Erythroblast (primary cell): ENCODE results near the gene THUMPD2.

Source experiments
- DNase-seq, 2 experiments: peaks; one replicate each; lab custom pipeline; 2025; lab: John Stamatoyannopoulos, UW
- GATA1 ChIP-seq: IDR thresholded peaks from 2 replicates; pipeline ENCODE4 v1.6.1; 2011; ENCODE audit warnings: low read depth, mild to moderate bottlenecking, control low read depth, low read length, moderate library complexity
- POLR2A ChIP-seq: IDR thresholded peaks from 2 replicates; pipeline ENCODE4 v1.6.1; 2011; ENCODE audit warnings: mild to moderate bottlenecking, low read length

The THUMPD2 gene

DNA sequence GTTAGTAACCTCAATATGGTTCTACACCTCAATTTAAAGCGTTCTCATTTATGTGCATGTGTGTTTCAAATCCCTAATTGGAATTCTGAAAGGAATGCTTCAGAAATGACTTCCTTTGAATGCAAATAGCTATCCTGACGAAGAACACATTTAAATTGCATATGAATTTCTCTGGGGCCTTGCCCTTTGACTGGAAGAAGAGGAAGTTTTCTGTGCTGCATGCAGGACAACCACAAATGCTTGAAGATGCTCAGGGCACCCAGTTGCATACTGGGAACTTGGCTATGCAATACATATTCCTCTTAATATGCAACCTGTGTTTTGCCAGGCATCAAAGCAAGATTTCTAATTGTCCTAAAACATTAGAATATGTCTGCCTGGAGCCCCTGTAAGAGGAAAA lies 58.1 kb downstream of the THUMPD2 start:
- TF ChIP-seq POLR2A (no peak), GATA1 (no peak)
- DNase-seq: no peak

DNA sequence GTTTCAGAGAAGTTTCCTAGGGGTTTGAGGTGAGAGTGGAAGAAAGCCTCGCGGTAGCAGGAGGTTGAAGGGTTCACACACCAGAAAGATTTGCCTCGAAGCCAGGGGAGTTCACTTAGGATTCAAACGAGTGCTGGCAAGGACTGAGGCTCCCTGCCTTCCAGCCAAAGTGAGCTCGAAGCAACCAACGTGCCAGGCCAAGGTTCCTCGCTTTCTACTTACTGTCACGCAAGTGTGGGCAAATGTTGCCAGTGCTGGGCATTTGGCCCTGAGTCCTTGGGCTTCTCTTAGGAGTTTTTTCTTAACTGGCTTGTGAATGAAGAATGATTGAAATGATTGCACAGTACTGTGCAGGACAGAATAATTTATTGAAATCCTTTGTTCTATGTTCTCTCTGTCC lies 59.7 kb downstream of the THUMPD2 start:
- TF ChIP-seq GATA1 (no peak), POLR2A (no peak)
- DNase-seq: no peak

DNA sequence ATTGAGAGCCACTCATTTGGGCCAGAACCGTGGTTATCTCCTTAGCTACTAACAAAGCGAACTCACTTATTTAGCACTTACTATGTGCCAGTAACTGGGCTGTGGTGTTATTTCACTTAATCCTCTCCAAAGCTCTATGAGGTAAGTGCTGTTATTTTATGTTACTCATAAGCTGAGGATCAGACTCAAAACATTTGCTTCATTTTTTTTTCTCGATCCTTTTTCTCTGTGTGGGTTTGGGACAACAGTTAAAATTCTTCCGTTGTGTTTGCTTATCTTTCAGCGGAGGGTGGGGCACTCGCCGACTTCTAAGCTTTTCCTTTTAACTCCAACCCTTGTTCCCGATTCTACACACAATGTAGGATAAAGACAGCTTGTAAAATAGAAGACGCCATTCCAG lies 60.6 kb downstream of the THUMPD2 start:
- no peak for DNase-seq

DNA sequence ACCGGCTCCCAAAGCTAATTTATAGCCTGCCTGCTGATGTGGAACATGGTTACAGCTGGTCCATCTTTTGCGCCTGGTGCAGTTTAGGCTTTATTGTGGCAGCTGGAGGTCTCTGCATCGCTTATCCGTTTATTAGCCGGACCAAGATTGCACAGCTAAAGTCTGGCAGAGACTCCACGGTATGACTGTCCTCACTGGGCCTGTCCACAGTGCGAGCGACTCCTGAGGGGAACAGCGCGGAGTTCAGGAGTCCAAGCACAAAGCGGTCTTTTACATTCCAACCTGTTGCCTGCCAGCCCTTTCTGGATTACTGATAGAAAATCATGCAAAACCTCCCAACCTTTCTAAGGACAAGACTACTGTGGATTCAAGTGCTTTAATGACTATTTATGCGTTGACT lies 62.0 kb downstream of the THUMPD2 start:
- no peak for DNase-seq
- TF ChIP-seq GATA1 (no peak), POLR2A (no peak)

More for the DNA sequence above, 60.6 kb downstream of the THUMPD2 start:
- TF ChIP-seq GATA1 (no peak), POLR2A (no peak)

DNA sequence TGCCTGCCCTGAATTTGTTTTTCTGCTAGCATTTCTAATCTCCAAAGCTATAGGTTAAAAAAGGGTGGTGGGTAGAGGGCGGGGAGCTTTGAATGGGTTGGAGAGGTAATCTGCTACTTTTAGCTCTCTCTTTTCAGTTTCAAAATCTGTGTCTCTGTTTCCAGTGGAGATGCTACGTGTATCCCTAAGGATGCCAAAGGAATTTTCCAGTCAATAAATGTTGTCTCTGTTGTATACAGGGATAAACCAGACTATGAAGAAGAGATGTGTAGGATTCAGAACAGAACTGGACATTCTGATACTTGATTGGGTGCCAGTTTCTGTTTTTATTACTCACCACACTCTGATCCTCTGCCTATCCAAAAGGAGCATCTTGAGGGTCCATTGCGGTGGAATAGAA lies 63.2 kb downstream of the THUMPD2 start:
- TF ChIP-seq GATA1 (no peak), POLR2A (no peak)
- no peak for DNase-seq

DNA sequence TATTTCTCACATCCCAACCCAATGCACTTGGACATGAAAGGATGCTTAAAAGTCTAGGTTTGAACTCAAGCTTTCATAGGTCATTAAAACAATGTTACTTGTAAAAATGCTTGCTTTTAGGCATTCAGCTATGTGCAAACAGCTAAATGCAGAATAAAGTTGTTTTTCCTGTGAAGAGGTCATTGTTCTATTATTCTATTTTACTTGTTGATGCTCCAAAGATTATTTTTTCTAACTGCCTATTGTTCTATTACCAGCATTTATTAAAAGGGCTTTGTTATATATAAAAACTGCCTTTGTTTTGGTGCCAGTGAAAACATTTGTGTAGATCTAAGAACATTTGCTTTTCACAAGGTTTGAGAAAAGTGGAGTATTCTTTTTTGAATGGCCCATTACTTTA lies 64.0 kb downstream of the THUMPD2 start:
- DNase-seq: no peak
- TF ChIP-seq GATA1: no peak
- no peak for TF ChIP-seq POLR2A

DNA sequence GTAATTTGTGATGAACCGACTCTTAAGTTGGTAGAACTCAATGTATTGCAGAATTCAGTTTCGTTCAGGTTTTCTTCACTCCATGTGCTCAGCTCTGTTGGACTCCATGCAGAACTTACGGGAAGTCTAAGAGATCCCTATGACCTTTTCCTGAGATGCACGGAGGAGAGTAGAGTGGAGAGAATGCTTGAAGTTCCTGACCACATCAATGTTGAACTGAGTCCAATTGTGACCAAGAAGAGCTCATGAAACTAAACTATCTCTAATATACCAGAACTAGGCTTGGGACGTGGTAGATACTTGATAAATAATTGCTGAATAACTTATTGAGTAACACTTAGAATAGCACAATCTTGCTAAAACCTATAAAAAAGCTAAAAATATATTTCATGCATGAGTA lies 66.1 kb downstream of the THUMPD2 start:
- no peak for DNase-seq
- TF ChIP-seq POLR2A (no peak), GATA1 (no peak)

DNA sequence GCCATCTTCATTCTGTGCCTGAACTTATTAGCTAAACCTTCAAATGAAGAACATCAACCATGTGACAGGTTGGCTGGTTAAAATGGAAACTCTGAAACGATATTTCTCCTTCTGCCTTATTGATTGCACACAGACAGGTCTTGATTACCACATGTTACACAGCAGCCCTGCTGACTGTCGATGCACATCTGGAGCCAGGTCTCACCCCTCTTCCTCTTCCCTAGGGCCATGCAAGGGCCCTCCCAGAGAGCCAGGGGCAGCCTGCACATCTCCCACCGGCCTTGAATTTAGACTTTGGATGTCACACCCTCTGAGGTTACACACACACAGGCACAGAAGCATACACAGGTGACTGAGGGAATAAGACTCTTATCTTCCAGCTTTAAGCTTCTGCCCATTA lies 68.3 kb downstream of the THUMPD2 start:
- TF ChIP-seq GATA1 (no peak), POLR2A (no peak)
- no peak for DNase-seq

DNA sequence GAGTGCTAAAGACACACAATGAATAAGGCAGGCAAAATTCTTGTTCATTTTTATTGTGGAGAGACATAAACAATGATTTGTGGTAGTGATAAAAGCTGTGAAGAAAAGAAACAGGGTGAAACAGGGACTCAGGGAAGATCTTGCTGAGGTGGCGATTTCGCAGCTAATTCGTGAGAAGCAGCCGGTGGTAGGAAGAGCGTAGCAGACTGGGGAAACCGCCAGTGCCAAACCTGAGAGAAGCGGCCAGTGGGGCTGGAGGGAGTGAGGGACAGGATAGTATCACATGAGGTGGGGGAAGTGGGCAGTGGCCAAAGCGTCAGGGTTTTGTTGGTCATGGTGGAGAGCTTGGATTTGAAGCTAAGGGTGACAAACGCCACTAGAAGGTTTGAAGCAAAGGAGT lies 71.1 kb downstream of the THUMPD2 start:
- no peak for DNase-seq
- TF ChIP-seq GATA1: no peak
- TF ChIP-seq POLR2A: no peak

DNA sequence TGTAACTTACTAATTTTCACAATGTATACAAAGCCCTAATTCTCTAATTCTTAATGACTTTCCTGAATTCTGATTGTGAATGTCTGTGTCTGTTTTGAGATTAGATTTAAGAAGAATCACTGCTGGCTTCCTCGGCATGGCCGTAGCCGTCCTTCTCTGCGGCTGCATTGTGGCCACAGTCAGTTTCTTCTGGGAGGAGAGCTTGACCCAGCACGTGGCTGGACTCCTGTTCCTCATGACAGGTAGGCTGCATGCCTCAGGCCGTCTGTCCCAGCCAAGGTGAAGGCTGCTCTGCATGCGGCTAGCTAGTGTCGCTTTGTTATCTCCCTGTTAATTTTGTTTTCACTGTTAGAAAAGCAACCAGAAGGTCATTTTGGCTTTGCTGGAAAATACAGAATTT lies 72.1 kb downstream of the THUMPD2 start:
- no peak for DNase-seq

DNA sequence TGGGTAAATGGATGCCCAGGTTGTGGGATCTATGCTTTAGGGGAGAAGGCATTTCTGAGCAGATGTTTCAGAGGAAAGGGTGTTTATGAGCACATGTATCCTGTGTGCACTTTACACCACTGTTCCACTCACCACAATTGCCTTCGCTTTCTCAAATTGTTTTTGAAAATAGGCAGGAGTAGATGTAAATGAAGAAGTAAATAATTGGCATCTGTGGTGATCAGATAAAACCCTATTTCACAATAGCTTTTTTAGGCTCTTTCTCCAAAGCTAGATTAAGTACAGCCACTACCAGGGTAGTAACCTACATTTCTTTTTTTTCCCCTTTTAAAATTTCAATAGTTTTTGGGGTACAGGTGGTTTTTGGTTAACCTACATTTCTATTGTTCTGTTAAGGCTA lies 72.7 kb downstream of the THUMPD2 start:
- no peak for TF ChIP-seq POLR2A
- no peak for TF ChIP-seq GATA1
- DNase-seq: no peak

More for the DNA sequence above, 72.1 kb downstream of the THUMPD2 start:
- no peak for TF ChIP-seq POLR2A
- TF ChIP-seq GATA1: no peak

DNA sequence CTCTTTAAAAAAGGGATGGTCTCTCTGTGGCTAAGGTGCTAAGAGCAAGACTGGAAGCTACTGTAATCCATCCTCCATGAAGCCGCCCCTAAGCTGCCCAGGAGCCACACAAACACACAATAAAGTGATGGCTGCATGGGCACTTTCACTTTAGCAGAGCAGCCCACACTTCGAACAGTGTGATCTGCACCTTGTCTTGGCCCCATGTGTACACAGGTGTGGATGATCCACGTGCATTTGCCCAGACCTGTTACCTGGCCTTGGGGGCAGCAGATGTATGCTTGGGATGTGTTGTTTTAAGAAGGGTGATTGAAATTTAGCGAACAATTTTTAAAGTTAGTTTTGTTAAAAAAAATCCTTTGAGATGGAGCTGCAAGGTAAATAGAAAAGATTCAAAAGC lies 73.4 kb downstream of the THUMPD2 start:
- no peak for DNase-seq
- TF ChIP-seq POLR2A (no peak), GATA1 (no peak)

DNA sequence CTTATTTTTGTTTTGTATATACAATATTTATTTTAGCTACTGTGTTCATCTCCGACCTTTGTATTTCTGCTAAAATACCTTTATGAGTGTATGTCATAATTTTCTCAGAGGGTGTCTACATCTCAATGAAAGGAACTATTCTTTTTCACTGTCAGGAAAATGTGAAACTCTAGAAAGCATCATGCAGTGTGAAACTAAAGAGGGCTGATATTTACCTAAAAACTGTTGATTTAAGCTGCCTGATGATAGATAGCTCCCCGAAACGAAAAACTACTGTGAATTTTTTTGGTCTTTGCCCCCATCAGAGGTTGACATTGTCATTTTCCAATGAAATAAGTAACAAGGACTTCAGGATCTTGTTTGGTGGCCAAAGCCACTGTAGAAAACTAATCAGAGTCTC lies 74.5 kb downstream of the THUMPD2 start:
- TF ChIP-seq POLR2A: no peak
- TF ChIP-seq GATA1: no peak
- DNase-seq: no peak

DNA sequence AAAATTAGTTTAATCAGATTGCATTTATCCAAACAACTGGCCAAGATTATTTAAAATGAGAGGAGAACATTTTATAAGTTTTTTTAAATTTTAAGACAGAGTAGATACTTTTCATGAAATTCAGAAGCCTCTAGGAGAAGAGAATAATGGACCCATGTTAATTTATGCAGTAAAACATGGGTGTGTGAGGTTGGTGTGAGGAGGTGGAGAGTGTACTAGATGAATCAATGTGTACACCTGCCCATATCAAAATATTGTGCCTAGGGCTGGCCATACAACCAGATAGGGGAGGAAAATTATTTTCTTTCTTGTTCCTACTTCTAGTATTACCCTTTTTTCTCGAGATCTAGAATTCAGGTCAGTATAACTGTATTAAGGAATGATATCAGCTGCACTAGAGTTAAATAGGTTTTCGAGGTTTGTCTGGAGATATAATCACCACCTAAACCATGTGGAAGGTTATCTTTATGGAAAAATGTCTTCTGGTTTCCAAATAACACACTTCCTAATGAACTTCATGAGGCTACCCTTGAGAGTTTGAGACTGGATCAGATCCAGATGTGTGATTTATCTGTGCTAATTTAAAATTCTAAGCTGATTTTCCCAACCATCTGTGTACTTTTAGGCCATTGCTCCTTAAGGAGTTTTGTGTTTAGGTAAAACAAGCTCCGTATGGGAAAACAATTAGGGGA lies 75.7 kb downstream of the THUMPD2 start:
- TF ChIP-seq GATA1 (no peak), POLR2A (no peak)
- no peak for DNase-seq

DNA sequence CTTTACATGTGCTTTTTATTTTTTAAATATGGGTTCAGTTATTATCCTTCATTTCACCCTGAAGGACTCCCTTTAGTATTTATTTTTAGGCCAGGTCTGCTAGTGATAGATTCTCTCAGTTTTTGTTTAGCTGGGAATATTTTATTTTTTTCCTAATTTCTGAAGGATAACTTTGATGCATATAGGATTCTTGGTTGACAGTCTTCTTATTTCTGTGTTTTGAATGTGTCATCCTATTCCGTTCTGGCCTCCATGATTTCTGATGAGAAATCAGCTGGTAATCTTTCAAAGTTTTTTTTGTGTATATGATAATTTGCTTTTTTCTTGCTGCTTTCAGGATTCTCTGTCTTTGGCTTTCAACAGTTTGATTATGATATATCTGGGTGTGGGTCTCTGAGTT lies 77.9 kb downstream of the THUMPD2 start:
- TF ChIP-seq POLR2A (no peak), GATA1 (no peak)
- DNase-seq: no peak

DNA sequence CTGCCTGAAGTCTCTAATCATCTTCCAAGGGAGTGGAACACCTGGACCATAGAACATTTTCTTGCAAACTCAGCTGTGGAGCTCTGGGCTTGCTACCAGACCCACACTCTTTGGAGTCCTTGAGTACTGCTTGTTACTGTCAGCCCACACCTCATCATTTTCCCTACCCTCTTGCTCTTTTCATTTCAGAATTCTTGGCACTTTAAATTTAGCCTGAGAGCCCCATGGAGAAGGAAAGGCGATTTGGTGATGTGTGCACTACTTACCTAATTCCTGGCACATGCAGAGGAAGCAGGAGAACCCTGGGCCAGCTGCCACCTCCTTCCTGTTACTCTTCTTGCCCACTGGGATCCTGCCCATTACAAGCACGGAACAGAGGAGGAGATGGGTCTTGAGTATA lies 81.6 kb downstream of the THUMPD2 start:
- no peak for TF ChIP-seq POLR2A
- no peak for TF ChIP-seq GATA1
- DNase-seq: no peak
